GM18519 (cell line): ENCODE results near the gene CLDN4.
"Not testable (repeated sequence)": the region's sequence is repeated elsewhere in the genome, so short reads cannot be mapped to it uniquely, and the experiment has no call there.

Experiments
- ATAC-seq: cut with Tn5 transposase; IDR thresholded peaks from one replicate; pipeline ENCODE4 v1.9.1; 2021; ENCODE audit warnings: mild to moderate bottlenecking, moderate library complexity; ENCODE audit not compliant: unreplicated experiment, low FRiP score

The CLDN4 gene

DNA sequence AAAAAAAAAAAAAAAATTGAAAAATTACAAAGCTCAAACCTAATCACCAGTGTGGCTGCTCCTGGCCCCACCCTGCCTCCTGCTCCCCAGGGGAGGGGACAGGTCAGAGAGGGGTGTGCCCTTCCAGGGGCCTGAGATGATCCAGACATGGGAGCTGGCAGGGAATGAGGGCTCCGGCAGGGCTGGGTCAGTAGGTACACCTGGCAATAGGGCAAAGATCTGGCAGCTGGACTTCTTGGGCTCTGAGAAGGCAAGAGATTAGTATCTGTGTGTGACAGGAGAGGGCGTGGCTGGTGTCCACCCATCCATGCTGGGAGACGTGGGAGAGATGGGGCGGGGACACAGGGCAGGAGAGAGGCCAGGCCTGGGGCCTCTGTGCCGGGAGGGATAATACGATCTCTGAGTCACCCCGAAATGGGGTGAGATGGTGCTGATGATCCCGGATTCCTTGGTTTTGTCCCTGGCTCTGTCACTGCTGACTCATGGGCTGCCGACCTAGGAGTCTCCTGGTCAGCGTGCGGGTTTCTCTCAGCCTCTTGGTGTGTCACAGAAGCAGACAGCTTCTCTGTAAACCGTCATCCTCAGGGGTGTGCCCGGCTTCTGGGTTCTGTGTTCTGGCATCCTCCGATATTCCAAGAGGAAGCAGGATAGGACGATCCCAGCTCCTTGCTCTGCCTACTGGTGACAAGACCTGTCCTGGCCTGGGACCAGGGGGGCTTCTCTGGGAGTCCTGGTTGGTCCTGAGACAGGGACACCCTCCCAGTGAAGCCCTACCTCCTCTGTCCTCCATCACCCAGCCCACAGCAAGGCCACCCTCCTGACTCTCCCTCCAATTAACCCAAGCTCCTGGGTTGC lies 8.2 kb upstream of the CLDN4 start:
- no peak for ATAC-seq

GRCh38 chr7:73823257-73823656 lies 7.5 kb upstream of the CLDN4 start:
- no peak for ATAC-seq

- no peak for ATAC-seq
These were observed 6.8 kb upstream of the CLDN4 start for GRCh38 chr7:73823873-73824592.

- ATAC-seq, result no peak
These were observed 5.8 kb upstream of the CLDN4 start for GRCh38 chr7:73824986-73825385.

DNA sequence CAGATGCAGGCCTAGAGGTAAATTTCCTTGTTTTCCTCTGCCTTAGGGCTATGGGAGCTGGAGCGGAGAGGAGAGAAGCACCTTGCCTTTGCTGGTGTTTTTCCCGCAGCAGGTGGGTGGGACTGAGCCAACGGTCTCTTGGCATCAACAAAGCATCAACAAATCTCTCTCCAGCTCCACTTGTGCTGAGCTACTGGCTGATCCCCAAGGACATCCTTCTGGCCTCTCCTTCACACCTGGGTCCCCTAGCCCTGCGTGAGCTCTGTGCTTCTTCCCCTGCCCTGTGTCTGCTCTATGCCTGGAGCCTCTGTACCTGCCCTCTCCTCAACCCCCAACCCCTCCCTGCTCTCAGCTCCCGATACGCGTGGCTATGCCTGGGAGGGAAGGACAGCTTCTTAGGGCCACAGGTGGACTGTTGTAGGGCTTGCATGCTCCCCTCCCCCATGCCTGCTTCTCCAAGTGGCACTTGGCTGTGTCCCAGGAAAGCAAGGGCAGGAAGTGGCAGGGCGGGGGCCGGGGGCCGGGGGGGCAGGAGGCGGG lies 3.2 kb upstream of the CLDN4 start:
- no peak for ATAC-seq

GRCh38 chr7:73828107-73828803 lies 2.5 kb upstream of the CLDN4 start:
- ATAC-seq, result no peak

- ATAC-seq, result no peak
These were observed 1.8 kb upstream of the CLDN4 start for GRCh38 chr7:73828972-73829371.

GRCh38 chr7:73829505-73829904 lies 1.3 kb upstream of the CLDN4 start:
- ATAC-seq, result no peak

DNA sequence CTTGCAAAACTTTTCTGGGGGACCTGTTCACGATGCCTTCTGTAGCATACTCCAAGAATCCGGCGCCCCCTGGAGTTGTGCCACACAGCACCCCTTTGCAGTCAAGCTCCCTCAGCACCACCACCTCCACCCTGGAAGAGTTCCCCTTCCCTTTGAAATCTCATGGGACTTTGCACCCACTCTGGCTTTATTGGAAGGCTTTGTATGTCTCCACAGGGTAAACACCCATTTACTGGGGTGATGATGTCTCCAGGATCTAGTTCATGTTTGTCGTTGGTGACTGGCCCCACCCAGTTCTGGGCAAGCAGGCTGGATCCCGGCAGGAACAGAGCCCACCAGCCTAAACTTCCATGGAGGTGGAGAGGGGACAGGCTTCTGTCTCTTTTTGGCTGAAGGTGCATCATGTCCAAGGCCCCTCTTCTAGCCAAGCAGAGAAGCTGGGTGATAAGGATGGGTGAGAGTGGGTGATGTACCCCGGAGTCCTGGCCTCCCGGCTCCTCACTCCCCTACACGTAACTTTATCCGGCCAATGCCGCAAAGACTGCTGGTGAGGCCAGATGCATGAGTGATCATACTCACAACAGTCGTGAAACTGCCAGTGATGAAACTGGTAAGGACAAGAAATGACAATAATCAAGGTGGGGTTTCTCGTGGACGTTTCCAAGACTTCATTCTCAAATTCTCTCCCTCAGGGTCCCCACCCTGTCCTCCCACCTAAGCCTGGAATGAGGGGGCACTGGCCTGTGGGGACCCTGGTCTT lies 695 bp upstream of the CLDN4 start:
- ATAC-seq, result no peak

- no peak for ATAC-seq
These were observed 713 bp downstream of the CLDN4 start for GRCh38 chr7:73831584-73831833.

- no peak for ATAC-seq
These were observed 1.2 kb downstream of the CLDN4 start for GRCh38 chr7:73831834-73832651.

DNA sequence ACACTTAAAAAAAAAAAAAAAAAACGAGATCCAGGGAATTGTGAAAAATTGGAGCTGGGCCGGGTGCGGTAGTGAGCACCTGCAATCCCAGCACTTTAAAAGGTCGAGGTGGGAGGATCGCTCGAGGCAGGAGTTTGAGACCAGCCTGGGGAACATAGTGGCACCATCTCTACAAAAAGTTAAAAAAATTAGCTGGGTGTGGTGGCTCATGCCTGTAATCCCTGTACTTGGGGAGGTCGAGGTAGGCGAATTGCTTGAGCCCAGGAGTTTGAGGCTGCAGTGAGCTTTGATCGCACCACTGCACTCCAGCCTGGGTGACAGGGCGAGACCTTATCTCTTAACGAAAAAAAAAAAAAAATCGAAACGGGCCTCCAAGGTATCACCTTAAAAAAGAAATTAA lies 2.0 kb downstream of the CLDN4 start:
- ATAC-seq, result no peak

GRCh38 chr7:73833251-73833919 lies 2.6 kb downstream of the CLDN4 start:
- no peak for ATAC-seq

GRCh38 chr7:73834626-73835191 lies 3.9 kb downstream of the CLDN4 start:
- no peak for ATAC-seq

GRCh38 chr7:73837167-73837566 lies 6.4 kb downstream of the CLDN4 start:
- ATAC-seq, result not testable (repeated sequence)

DNA sequence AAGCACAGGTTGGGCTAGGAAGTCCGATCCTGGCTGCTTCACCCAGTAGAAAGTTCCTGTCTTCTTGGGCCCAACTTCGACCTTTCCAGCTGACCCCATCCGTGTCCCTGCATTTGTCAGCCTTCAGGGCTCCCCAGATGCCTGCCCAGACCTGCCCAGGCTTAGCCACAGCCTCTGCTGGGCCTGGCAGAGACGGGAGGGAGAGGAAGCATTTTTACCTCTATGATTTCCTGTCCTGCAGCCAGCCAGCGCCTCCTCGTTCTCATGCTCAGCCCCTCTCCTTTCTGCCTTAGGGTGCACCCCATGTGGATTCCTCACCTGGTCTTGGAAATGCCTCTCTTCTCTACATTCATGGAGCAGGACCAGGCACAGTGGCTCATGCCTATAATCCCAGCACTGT lies 7.8 kb downstream of the CLDN4 start:
- no peak for ATAC-seq

DNA sequence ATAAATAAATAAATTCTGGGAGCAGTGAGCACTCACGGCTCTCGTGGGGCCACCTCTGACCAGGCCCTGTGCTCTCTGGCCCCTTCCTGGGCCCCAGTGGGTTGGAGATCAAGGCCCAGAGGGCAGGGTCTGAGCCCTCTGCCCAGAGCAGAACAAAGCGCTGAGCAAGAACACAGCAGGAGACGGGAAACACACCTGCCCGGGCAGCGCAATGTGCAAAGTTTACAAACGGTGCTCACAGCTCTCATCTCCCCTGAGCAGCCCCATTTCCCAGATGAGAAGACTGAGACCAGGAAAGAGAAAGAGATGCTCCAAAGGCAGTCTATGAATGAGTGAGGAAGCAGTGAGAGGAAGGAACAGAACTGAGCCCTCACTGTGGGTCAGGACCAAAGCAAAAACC lies 8.5 kb downstream of the CLDN4 start:
- no peak for ATAC-seq

GRCh38 chr7:73839743-73840714 lies 9.2 kb downstream of the CLDN4 start:
- ATAC-seq, result no peak
